ENCODE measurements around the gene CHD6.

DNA sequence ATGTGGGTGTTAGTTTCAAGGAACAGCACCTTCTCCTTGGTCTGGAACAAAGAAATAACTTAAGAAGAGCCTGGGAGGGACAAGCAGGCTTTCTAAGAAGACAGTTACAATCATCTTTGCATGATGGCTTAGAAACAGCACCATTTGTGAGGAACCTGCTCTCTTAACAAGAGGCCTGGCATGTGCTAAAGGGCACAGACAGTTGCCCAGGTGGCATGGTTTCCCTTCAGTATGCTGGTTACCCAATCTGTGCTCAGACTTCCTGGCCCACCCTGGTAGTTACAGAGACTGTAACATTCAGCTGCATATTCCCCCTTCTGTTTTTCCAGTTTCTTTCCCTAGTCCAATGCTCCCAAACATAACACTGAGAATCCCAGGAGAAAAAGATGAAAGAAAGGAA, 84.0 kb downstream of the CHD6 start:
- TF ChIP-seq, protein P1, sequence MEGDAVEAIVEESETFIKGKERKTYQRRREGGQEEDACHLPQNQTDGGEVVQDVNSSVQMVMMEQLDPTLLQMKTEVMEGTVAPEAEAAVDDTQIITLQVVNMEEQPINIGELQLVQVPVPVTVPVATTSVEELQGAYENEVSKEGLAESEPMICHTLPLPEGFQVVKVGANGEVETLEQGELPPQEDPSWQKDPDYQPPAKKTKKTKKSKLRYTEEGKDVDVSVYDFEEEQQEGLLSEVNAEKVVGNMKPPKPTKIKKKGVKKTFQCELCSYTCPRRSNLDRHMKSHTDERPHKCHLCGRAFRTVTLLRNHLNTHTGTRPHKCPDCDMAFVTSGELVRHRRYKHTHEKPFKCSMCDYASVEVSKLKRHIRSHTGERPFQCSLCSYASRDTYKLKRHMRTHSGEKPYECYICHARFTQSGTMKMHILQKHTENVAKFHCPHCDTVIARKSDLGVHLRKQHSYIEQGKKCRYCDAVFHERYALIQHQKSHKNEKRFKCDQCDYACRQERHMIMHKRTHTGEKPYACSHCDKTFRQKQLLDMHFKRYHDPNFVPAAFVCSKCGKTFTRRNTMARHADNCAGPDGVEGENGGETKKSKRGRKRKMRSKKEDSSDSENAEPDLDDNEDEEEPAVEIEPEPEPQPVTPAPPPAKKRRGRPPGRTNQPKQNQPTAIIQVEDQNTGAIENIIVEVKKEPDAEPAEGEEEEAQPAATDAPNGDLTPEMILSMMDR (conservative IDR thresholded peaks at IDR 0.05; ENCODE audit: low read depth, low read length), result no peak
- no peak for TF ChIP-seq EZH2 (IDR thresholded peaks at IDR 0.05; ENCODE audit: borderline replicate concordance, low read depth, low read length, poor library complexity, severe bottlenecking)

Data from A673 (cell line).